Progenitor cell of endocrine pancreas (in vitro differentiated cells): ENCODE results near the gene HEMK1. TPM values are rescaled to one million over a fixed set of nuclear protein-coding genes. Genes with fewer than 3 reads are reported as not detected.

Experiments
- DNase-seq: peaks from one replicate; pipeline ENCODE4 v3.0.0; 2021; ENCODE audit warnings: low spot score; ENCODE audit not compliant: unreplicated experiment
- H3K27ac Mint-ChIP-seq: 2 replicates; pipeline ENCODE4 v1.8.0; 2021; ENCODE audit warnings: mild to moderate bottlenecking, moderate library complexity, mixed read lengths
- H3K27me3 Mint-ChIP-seq: 2 replicates; pipeline ENCODE4 v1.8.0; 2021; ENCODE audit warnings: mixed read lengths
- H3K36me3 Mint-ChIP-seq: 2 replicates; pipeline ENCODE4 v1.8.0; 2022; ENCODE audit warnings: mixed read lengths; ENCODE audit not compliant: insufficient read depth
- H3K4me1 Mint-ChIP-seq: 2 replicates; pipeline ENCODE4 v1.8.0; 2021; ENCODE audit warnings: low read depth, mixed read lengths
- H3K4me3 Mint-ChIP-seq: 2 replicates; pipeline ENCODE4 v1.8.0; 2021; ENCODE audit warnings: low read depth, mild to moderate bottlenecking, moderate library complexity, mixed read lengths
- H3K9me3 Mint-ChIP-seq: 2 replicates; pipeline ENCODE4 v1.8.0; 2021; ENCODE audit warnings: low read depth, mixed read lengths
- CTCF ChIP-seq: fragments of 200-600 bp; sonication (generic); IDR thresholded peaks from one replicate; pipeline ENCODE4 v1.5.0; 2021; ENCODE audit warnings: antibody characterized with exemption, mild to moderate bottlenecking; ENCODE audit not compliant: unreplicated experiment
- total RNA-seq: library from RNA; stranded (reverse); gene quantifications from 2 replicates; pipeline ENCODE4 v1.2.1, GENCODE V29; 2021

HEMK1 gene
- total RNA-seq, 1 donor from 2014 or later, result 23.7 TPM

- H3K36me3 Mint-ChIP-seq, result no peaks in the 10 kb centered on the region
- TF ChIP-seq CTCF, result no peak
- H3K4me1 Mint-ChIP-seq, result no peaks in the 10 kb centered on the region
- peaks cover 15% of the 10 kb centered on the region for H3K27me3 Mint-ChIP-seq
- no peak overlapping the region for H3K4me3 Mint-ChIP-seq
- H3K9me3 Mint-ChIP-seq, result no peaks in the 10 kb centered on the region
- DNase-seq, result no peak
- H3K27ac Mint-ChIP-seq, result no peak overlapping the region
Measured at GRCh38 chr3:50557106-50557505, 12.2 kb upstream of the HEMK1 start.

DNA sequence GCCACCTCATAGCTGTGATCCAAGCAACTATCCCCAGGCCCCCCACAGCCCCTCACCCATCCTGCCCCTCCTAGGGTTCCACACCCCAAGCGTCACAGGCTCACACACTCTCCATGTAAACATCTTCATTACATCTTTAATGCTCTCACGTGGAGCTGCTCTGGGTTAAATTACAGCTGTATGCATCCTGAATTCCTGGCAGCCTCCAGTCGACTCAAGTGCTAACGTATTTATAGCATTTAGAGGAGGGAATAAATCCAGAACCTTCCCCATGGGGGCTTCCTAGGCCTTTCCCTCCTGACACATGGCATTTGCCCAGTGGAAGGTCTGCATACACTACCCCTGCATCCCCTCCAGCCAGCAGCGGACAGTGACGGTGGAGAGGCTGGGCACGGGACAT, 11.4 kb upstream of the HEMK1 start:
- no peaks in the 10 kb centered on the region for H3K36me3 Mint-ChIP-seq
- H3K4me3 Mint-ChIP-seq, result no peak overlapping the region
- H3K4me1 Mint-ChIP-seq, result no peaks in the 10 kb centered on the region
- H3K27me3 Mint-ChIP-seq, result peaks cover 8% of the 10 kb centered on the region
- no peak for DNase-seq
- no peak for TF ChIP-seq CTCF
- no peak overlapping the region for H3K27ac Mint-ChIP-seq
- H3K9me3 Mint-ChIP-seq, result no peaks in the 10 kb centered on the region

DNA sequence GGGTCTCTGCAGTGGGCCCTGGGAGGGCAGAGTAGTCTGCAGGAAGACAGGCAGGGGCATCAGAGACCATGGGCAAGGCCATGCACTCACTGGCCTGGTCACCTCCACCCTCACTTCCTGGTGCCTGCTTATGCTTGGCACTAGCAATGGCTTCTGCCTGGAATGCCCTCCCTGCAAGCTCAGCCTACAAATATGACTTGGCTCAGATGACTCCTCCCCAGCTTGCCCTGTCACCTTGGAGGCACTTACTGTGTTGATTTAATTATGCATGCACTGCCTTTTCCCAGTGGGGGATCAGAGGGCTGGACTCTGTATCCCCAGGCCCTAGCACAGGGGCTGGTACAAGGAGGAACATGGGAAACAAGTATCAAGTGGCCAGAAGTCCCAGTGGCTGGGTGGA, 9.6 kb upstream of the HEMK1 start:
- no peak overlapping the region for H3K4me3 Mint-ChIP-seq
- H3K27me3 Mint-ChIP-seq, result peaks cover 6% of the 10 kb centered on the region
- no peak for DNase-seq
- no peak for TF ChIP-seq CTCF
- no peaks in the 10 kb centered on the region for H3K4me1 Mint-ChIP-seq
- H3K27ac Mint-ChIP-seq, result no peak overlapping the region
- no peaks in the 10 kb centered on the region for H3K9me3 Mint-ChIP-seq
- no peaks in the 10 kb centered on the region for H3K36me3 Mint-ChIP-seq

GRCh38 chr3:50562861-50563260, 6.5 kb upstream of the HEMK1 start:
- Mint-ChIP-seq H3K27ac (no peak overlapping the region), H3K27me3 (peaks cover 7% of the 10 kb centered on the region), H3K4me1 (peaks cover 5% of the 10 kb centered on the region), H3K4me3 (no peak overlapping the region), H3K36me3 (no peaks in the 10 kb centered on the region), H3K9me3 (no peaks in the 10 kb centered on the region)
- no peak for TF ChIP-seq CTCF
- DNase-seq, result no peak

- TF ChIP-seq CTCF, result no peak
- no peak overlapping the region for H3K27ac Mint-ChIP-seq
- no peak for DNase-seq
- no peak overlapping the region for H3K4me3 Mint-ChIP-seq
- no peaks in the 10 kb centered on the region for H3K36me3 Mint-ChIP-seq
- H3K9me3 Mint-ChIP-seq, result no peaks in the 10 kb centered on the region
- H3K4me1 Mint-ChIP-seq, result peaks cover 5% of the 10 kb centered on the region
- peaks cover 7% of the 10 kb centered on the region for H3K27me3 Mint-ChIP-seq
Measured at GRCh38 chr3:50563867-50564266, 5.5 kb upstream of the HEMK1 start.
